Measurements from ENCODE around the gene TBX3.

The TBX3 gene

GRCh38 chr12:114636723-114637480, 47.1 kb downstream of the TBX3 start:
- TF ChIP-seq ZBTB7A (IDR thresholded peaks at IDR 0.05; ENCODE audit: low read depth) (no peak), EP300 (IDR thresholded peaks at IDR 0.05; ENCODE audit: borderline replicate concordance) (no peak), TCF12 (IDR thresholded peaks at IDR 0.05; ENCODE audit: low read depth) (no peak), USF1 (IDR thresholded peaks at IDR 0.05) (no peak), REST (IDR thresholded peaks at IDR 0.05; ENCODE audit: low read depth) (no peak), CEBPB (IDR thresholded peaks at IDR 0.05) (no peak), EGR1 (IDR thresholded peaks at IDR 0.05) (no peak), NFIC (IDR thresholded peaks at IDR 0.05) (no peak), FOXM1 (IDR thresholded peaks at IDR 0.05; ENCODE audit: borderline replicate concordance, low read depth) (no peak), CREB1 (IDR thresholded peaks at IDR 0.05; ENCODE audit: low read depth) (no peak), RAD21 (IDR thresholded peaks at IDR 0.05; ENCODE audit: low read depth) (no peak), YY1 (IDR thresholded peaks at IDR 0.05; ENCODE audit: low read depth) (no peak), TEAD4 (IDR thresholded peaks at IDR 0.05) (no peak), MAX (IDR thresholded peaks at IDR 0.05) (no peak), TAF1 (IDR thresholded peaks at IDR 0.05; ENCODE audit: low read depth) (no peak)

- TF ChIP-seq MAX (IDR thresholded peaks at IDR 0.05), result no peak
- TF ChIP-seq YY1 (IDR thresholded peaks at IDR 0.05; ENCODE audit: low read depth), result no peak
- no peak for TF ChIP-seq CEBPB (IDR thresholded peaks at IDR 0.05)
- no peak for TF ChIP-seq NFIC (IDR thresholded peaks at IDR 0.05)
- TF ChIP-seq TCF12 (IDR thresholded peaks at IDR 0.05; ENCODE audit: low read depth), result no peak
- no peak for TF ChIP-seq FOXM1 (IDR thresholded peaks at IDR 0.05; ENCODE audit: borderline replicate concordance, low read depth)
These were observed 52.7 kb downstream of the TBX3 start for GRCh38 chr12:114631242-114631641.

GRCh38 chr12:114628199-114628598, 55.8 kb downstream of the TBX3 start:
- TF ChIP-seq EGR1 (IDR thresholded peaks at IDR 0.05) (no peak), TCF12 (IDR thresholded peaks at IDR 0.05; ENCODE audit: low read depth) (no peak)

- no peak for TF ChIP-seq NFIC (IDR thresholded peaks at IDR 0.05)
These were observed 56.6 kb downstream of the TBX3 start for GRCh38 chr12:114627393-114627792.

GRCh38 chr12:114625294-114625851, 58.6 kb downstream of the TBX3 start:
- TF ChIP-seq YY1 (IDR thresholded peaks at IDR 0.05; ENCODE audit: low read depth) (no peak), RAD21 (IDR thresholded peaks at IDR 0.05; ENCODE audit: low read depth) (peak; percentile 49)

GRCh38 chr12:114623737-114624136, 60.2 kb downstream of the TBX3 start:
- no peak for TF ChIP-seq YY1 (IDR thresholded peaks at IDR 0.05; ENCODE audit: low read depth)
- TF ChIP-seq EGR1 (IDR thresholded peaks at IDR 0.05), result no peak
- no peak for TF ChIP-seq TEAD4 (IDR thresholded peaks at IDR 0.05)
- TF ChIP-seq ZBTB7A (IDR thresholded peaks at IDR 0.05; ENCODE audit: low read depth), result no peak
- TF ChIP-seq TAF1 (IDR thresholded peaks at IDR 0.05; ENCODE audit: low read depth), result no peak
- TF ChIP-seq CREB1 (IDR thresholded peaks at IDR 0.05; ENCODE audit: low read depth), result no peak
- TF ChIP-seq EP300 (IDR thresholded peaks at IDR 0.05; ENCODE audit: borderline replicate concordance), result no peak
- TF ChIP-seq USF1 (IDR thresholded peaks at IDR 0.05), result no peak
- TF ChIP-seq CEBPB (IDR thresholded peaks at IDR 0.05), result no peak
